ENCODE data around the gene GLI1.

DNA sequence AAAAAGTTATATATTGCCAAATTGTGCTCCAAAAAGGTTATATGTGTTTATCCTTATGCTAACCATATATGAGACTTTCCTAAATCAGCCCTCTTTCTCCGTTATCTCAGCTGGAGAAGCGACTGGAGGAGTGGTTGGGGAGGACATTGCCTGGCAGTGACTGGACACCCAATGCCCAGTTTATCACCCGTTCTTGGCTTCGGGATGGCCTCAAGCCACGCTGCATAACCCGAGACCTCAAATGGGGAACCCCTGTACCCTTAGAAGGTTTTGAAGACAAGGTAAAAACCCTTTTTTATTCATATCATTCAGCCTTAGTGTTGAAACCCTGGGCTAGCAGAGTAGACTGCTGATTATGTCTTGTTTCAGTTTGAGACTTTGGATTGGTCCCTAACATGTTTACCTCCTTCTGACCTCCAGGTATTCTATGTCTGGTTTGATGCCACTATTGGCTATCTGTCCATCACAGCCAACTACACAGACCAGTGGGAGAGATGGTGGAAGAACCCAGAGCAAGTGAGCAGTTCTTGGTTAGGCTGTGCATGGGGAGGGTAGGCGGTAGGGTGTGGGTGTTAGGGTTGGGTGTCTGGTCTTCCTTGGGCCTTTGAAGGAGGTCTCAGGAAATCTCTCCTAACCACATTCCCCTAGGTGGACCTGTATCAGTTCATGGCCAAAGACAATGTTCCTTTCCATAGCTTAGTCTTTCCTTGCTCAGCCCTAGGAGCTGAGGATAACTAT lies 52.2 kb downstream of the GLI1 start:
- TF ChIP-seq, protein P1, sequence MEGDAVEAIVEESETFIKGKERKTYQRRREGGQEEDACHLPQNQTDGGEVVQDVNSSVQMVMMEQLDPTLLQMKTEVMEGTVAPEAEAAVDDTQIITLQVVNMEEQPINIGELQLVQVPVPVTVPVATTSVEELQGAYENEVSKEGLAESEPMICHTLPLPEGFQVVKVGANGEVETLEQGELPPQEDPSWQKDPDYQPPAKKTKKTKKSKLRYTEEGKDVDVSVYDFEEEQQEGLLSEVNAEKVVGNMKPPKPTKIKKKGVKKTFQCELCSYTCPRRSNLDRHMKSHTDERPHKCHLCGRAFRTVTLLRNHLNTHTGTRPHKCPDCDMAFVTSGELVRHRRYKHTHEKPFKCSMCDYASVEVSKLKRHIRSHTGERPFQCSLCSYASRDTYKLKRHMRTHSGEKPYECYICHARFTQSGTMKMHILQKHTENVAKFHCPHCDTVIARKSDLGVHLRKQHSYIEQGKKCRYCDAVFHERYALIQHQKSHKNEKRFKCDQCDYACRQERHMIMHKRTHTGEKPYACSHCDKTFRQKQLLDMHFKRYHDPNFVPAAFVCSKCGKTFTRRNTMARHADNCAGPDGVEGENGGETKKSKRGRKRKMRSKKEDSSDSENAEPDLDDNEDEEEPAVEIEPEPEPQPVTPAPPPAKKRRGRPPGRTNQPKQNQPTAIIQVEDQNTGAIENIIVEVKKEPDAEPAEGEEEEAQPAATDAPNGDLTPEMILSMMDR (IDR thresholded peaks at IDR 0.05), result no peak
- no peak for TF ChIP-seq POLR2A (IDR thresholded peaks at IDR 0.05)

Data from esophagus squamous epithelium (tissue), 4 donors.